PFSK-1 (cell line): ENCODE measurements around the gene SAMD13.

ENCODE experiments used
- FOXP2 ChIP-seq: optimal IDR thresholded peaks from 2 replicates; pipeline ENCODE3; 2011; ENCODE audit warnings: borderline replicate concordance, control low read depth, inconsistent platforms; ENCODE audit not compliant: insufficient read depth; ENCODE audit errors: extremely low read length, extremely low read depth
- POLR2AphosphoS5 ChIP-seq: IDR thresholded peaks from 2 replicates; pipeline ENCODE4 v1.6.1; 2012; ENCODE audit warnings: low read depth, mild to moderate bottlenecking, control low read depth, low read length, moderate library complexity
- REST ChIP-seq, 2 experiments: IDR thresholded peaks; 2 replicates each; pipeline versions ENCODE4 v1.6.1 to v1.8.0; 2011 to 2012; ENCODE audit warnings: low read depth in 2 of 2, low read length in 2 of 2, control low read depth in 1 of 2, inconsistent platforms in 1 of 2, mild to moderate bottlenecking in 1 of 2, moderate library complexity in 1 of 2; ENCODE audit not compliant: insufficient read depth in 1 of 2
- SIN3A ChIP-seq: IDR thresholded peaks from 2 replicates; pipeline ENCODE4 v1.6.1; 2012; ENCODE audit warnings: mild to moderate bottlenecking, low read length, moderate library complexity, borderline replicate concordance; ENCODE audit not compliant: insufficient read depth
- TAF1 ChIP-seq: IDR thresholded peaks from 2 replicates; pipeline ENCODE4 v1.6.1; 2012; ENCODE audit warnings: low read length, control low read depth, borderline replicate concordance; ENCODE audit not compliant: insufficient read depth

GRCh38 chr1:84268346-84268745 lies 33.2 kb upstream of the SAMD13 start:
- no peak for TF ChIP-seq TAF1
- no peak for TF ChIP-seq POLR2AphosphoS5
- TF ChIP-seq REST (IDR thresholded peaks at IDR 0.05; ENCODE audit: insufficient read depth in 1 of 2, low read depth in 2 of 2, low read length in 2 of 2): no peak
- no peak for TF ChIP-seq SIN3A
- TF ChIP-seq FOXP2: no peak
